ENCODE measurements around the gene TMPRSS11F.

GRCh38 chr4:68062501-68062900 lies 67.2 kb downstream of the TMPRSS11F start:
- no peak for TF ChIP-seq CTCF (IDR thresholded peaks at IDR 0.05 in 2 of 3, conservative IDR thresholded peaks at IDR 0.05 in 1 of 3; ENCODE audit: borderline replicate concordance in 1 of 3, insufficient read depth in 1 of 3, low read depth in 2 of 3, low read length in 2 of 3)
- TF ChIP-seq POLR2A (IDR thresholded peaks at IDR 0.05; ENCODE audit: borderline replicate concordance, extremely low read depth, insufficient read depth, insufficient read length), result no peak
- TF ChIP-seq SRF (IDR thresholded peaks at IDR 0.05; ENCODE audit: low read depth), result no peak
- no peak for TF ChIP-seq POLR2AphosphoS5 (IDR thresholded peaks at IDR 0.05; ENCODE audit: low read depth, low read length)
- TF ChIP-seq EZH2 (IDR thresholded peaks at IDR 0.05), result no peak
- no peak for TF ChIP-seq ZNF274 (IDR thresholded peaks at IDR 0.05; ENCODE audit: low read depth, low read length)
- TF ChIP-seq JUND (IDR thresholded peaks at IDR 0.05), result no peak

All from HCT116 (cell line).